SK-N-SH (cell line): ENCODE measurements around the gene DYNC2LI1. TPM values are rescaled to one million over a fixed set of nuclear protein-coding genes. Genes with fewer than 3 reads are reported as not detected.
"Not testable (repeated sequence)": the region's sequence is repeated elsewhere in the genome, so short reads cannot be mapped to it uniquely, and the experiment has no call there.

Source experiments
- CTCF ChIA-PET: fragments of 300-600, 350-600 bp; formaldehyde crosslinking; extraction: SDS; loops from one replicate; lab custom pipeline; 2021; lab: Yijun Ruan, JAX
- POLR2A ChIA-PET: fragments of 350-600 bp; sonication (Branson Sonifier 250); formaldehyde crosslinking; extraction: SDS; loops from one replicate; lab custom pipeline; 2020; ENCODE audit warnings: antibody characterized with exemption, inconsistent platforms; lab: Yijun Ruan, JAX
- DNase-seq: peaks from one replicate; pipeline ENCODE4 v3.0.0; 2012
- H2AFZ ChIP-seq: fragments of 200-600 bp; sonication (generic); 2 replicates; pipeline ENCODE4 v1.8.1; 2016; ENCODE audit warnings: antibody characterized with exemption, mild to moderate bottlenecking, low read depth
- H3F3A ChIP-seq: fragments of 200-600 bp; sonication (generic); replicated peaks from 2 replicates; pipeline ENCODE3; 2016; ENCODE audit warnings: antibody characterized with exemption, mild to moderate bottlenecking; ENCODE audit not compliant: insufficient read depth
- H3K27ac ChIP-seq, 2 experiments: fragments of 200-500 bp in 1 of 2; fragments of 200-600 bp in 1 of 2; sonication (Bioruptor generic) in 1 of 2; sonication (generic), shearing (Covaris generic) in 1 of 2; 2 replicates each; pipeline versions ENCODE4 v1.5.1 to v1.6.1; 2014 to 2016; ENCODE audit warnings: low read depth in 2 of 2, inconsistent platforms in 1 of 2, low read length in 1 of 2, mild to moderate bottlenecking in 1 of 2, mixed read lengths in 1 of 2
- H3K27me3 ChIP-seq: fragments of 200-600 bp; sonication (generic), shearing (Covaris generic); 2 replicates; pipeline ENCODE4 v1.6.1; 2016; ENCODE audit warnings: mixed run types; ENCODE audit not compliant: insufficient read depth
- H3K36me3 ChIP-seq, 2 experiments: fragments of 200-500 bp in 1 of 2; fragments of 200-600 bp in 1 of 2; sonication (Bioruptor generic) in 1 of 2; sonication (generic) in 1 of 2; replicated peaks in 1 of 2; 2 replicates each; pipeline versions ENCODE3 to v1.5.1; 2014 to 2016; ENCODE audit warnings: low read length in 1 of 2, mild to moderate bottlenecking in 1 of 2; ENCODE audit not compliant: insufficient read depth in 2 of 2, control insufficient read depth in 1 of 2
- H3K4me1 ChIP-seq, 2 experiments: fragments of 200-500 bp in 1 of 2; fragments of 200-600 bp in 1 of 2; sonication (Bioruptor generic) in 1 of 2; sonication (generic), shearing (Covaris generic) in 1 of 2; 2 replicates each; pipeline versions ENCODE4 v1.5.1 to v1.6.1; 2014 to 2016; ENCODE audit warnings: low read depth in 1 of 2, low read length in 1 of 2, mixed run types in 1 of 2; ENCODE audit not compliant: insufficient read depth in 2 of 2, control insufficient read depth in 1 of 2
- H3K4me2 ChIP-seq: fragments of 200-600 bp; sonication (generic), shearing (Covaris generic); 2 replicates; pipeline ENCODE4 v1.6.1; 2017; ENCODE audit warnings: mixed run types
- H3K4me3 ChIP-seq, 2 experiments: fragments of 200-500 bp in 1 of 2; fragments of 200-600 bp in 1 of 2; sonication (Bioruptor generic) in 1 of 2; sonication (generic), shearing (Covaris generic) in 1 of 2; 2 replicates each; pipeline versions ENCODE4 v1.5.1 to v1.8.1; 2014 to 2016; ENCODE audit warnings: low read depth in 2 of 2, inconsistent platforms in 1 of 2, low read length in 1 of 2, mild to moderate bottlenecking in 1 of 2, mixed read lengths in 1 of 2, moderate library complexity in 1 of 2
- H3K79me2 ChIP-seq: fragments of 200-600 bp; sonication (generic); 2 replicates; pipeline ENCODE4 v1.8.1; 2017; ENCODE audit warnings: mild to moderate bottlenecking; ENCODE audit not compliant: insufficient read depth
- H3K9ac ChIP-seq: fragments of 200-600 bp; sonication (generic); 2 replicates; pipeline ENCODE4 v1.6.1; 2017; ENCODE audit warnings: mixed run types
- H3K9me2 ChIP-seq: fragments of 200-600 bp; sonication (generic); 2 replicates; pipeline ENCODE4 v1.6.1; 2017; ENCODE audit warnings: mixed run types
- H3K9me3 ChIP-seq: fragments of 200-600 bp; sonication (generic); 2 replicates; pipeline ENCODE4 v1.6.1; 2017; ENCODE audit warnings: mixed run types, mild to moderate bottlenecking, moderate library complexity
- H4K20me1 ChIP-seq: fragments of 200-600 bp; sonication (generic); 2 replicates; pipeline ENCODE4 v1.6.1; 2017; ENCODE audit warnings: mild to moderate bottlenecking, mixed run types; ENCODE audit not compliant: insufficient read depth
- FOSL2 ChIP-seq: IDR thresholded peaks from 2 replicates; pipeline ENCODE4 v1.4.0; 2012; ENCODE audit warnings: low read depth, mild to moderate bottlenecking, moderate library complexity, borderline replicate concordance
- FOXM1 ChIP-seq: IDR thresholded peaks from 2 replicates; pipeline ENCODE4 v1.4.0; 2012; ENCODE audit warnings: low read depth, mild to moderate bottlenecking
- GATA2 ChIP-seq: sonication (generic); formaldehyde crosslinking; IDR thresholded peaks from 2 replicates; pipeline ENCODE4 v1.5.0; 2020; ENCODE audit warnings: mild to moderate bottlenecking, missing genetic modification reagents
- JUND ChIP-seq: IDR thresholded peaks from 2 replicates; pipeline ENCODE4 v1.4.0; 2012
- SMC3 ChIP-seq: IDR thresholded peaks from 2 replicates; pipeline ENCODE4 v1.6.1; 2012; ENCODE audit warnings: low read depth, low read length, improper control_type of control experiment
- TAF1 ChIP-seq: IDR thresholded peaks from 2 replicates; pipeline ENCODE4 v1.6.1; 2012; ENCODE audit warnings: low read depth, mild to moderate bottlenecking, low read length, moderate library complexity, borderline replicate concordance
- YY1 ChIP-seq: IDR thresholded peaks from 2 replicates; pipeline ENCODE4 v1.4.0; 2012; ENCODE audit warnings: low read depth, mild to moderate bottlenecking
- WGBS: methylation state at CpG from one replicate; pipeline ENCODE4 v1.1.6; 2017; ENCODE audit warnings: low lambda C conversion rate; 5-methylcytosine and 5-hydroxymethylcytosine counted together
- polyA plus RNA-seq, 3 experiments: library from polyadenylated mRNA; depleted of rRNA; stranded (reverse); fragments of >200 nt; gene quantifications; 2 replicates each; pipeline ENCODE4 v1.2.3, GENCODE V29; 2012
- TF ChIP-seq, protein P1 (sequence below): IDR thresholded peaks from 2 replicates; pipeline ENCODE4; 2012

DYNC2LI1 gene
- polyA plus RNA-seq, 1 of the 3 experiments (the other 2 are of a cell fraction): 20.4 TPM

- no peaks in the 10 kb centered on the region for H3F3A ChIP-seq
- no peaks in the 10 kb centered on the region for H3K9me2 ChIP-seq
- H2AFZ ChIP-seq: peak overlapping the region; percentile 40
- POLR2A ChIA-PET: no interaction called here
- no peaks in the 10 kb centered on the region for H3K9me3 ChIP-seq
- H3K27ac ChIP-seq: peak overlapping the region; percentile 3 to 14; a peak in 2 of 4 replicates
- 86% methylated on average over 4 of the region's 4 CpGs for WGBS
- H3K36me3 ChIP-seq: no peaks in the 10 kb centered on the region
- H3K4me1 ChIP-seq: peaks cover 3 to 5% of the 10 kb centered on the region in 2 experiments; a peak in 2 of 4 replicates
- TF ChIP-seq GATA2 (CRISPR knock-in tag): 0 out of 2 replicates have a peak, but pooled peaks have one; percentile 16
- no peak for TF ChIP-seq YY1
- no peaks in the 10 kb centered on the region for H3K79me2 ChIP-seq
- H3K4me3 ChIP-seq: no peak overlapping the region; a peak in 1 of 4 replicates
- H4K20me1 ChIP-seq: no peaks in the 10 kb centered on the region
- DNase-seq: no peak
- H3K9ac ChIP-seq: no peak overlapping the region
- H3K4me2 ChIP-seq: peak overlapping the region; percentile 23; the same call in 1 of the 2 replicates
- CTCF ChIA-PET: interaction anchor here (0.5 kb wide), 1 partner anchor 1917 kb away, joined by 3 read pairs; no protein-coding TSS in a partner anchor
- H3K27me3 ChIP-seq: no peaks in the 10 kb centered on the region
These were observed 48.9 kb upstream of the DYNC2LI1 start for GRCh38 chr2:43724728-43725526.

DNA sequence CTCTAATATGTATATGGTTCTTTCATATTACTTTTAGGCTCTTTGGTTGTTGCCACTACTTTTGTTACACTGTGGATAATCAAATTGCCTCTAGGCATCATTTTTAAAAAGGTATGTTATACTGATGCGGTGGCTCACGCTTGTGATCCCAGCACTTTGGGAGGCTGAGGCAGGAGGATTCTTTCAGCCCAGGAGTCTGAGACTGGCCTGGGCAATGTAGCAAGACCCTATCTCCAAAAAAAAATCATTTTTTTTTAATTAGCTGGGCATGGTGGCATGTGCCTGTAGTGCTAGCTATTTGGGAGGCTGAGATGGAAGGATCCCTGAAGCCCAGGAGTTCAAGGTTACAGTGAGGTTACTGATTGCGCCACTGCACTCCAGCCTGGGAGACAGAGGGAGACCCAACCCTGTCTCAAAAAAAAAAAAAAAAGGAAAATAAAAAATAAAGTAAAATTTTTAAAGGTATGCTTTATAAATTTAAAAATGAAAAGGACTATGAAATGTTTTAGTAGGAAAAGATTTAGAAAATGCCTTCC is 48.1 kb upstream of the DYNC2LI1 start:
- TF ChIP-seq TAF1 (no peak), SMC3 (no peak), FOXM1 (no peak)
- TF ChIP-seq, protein P1, sequence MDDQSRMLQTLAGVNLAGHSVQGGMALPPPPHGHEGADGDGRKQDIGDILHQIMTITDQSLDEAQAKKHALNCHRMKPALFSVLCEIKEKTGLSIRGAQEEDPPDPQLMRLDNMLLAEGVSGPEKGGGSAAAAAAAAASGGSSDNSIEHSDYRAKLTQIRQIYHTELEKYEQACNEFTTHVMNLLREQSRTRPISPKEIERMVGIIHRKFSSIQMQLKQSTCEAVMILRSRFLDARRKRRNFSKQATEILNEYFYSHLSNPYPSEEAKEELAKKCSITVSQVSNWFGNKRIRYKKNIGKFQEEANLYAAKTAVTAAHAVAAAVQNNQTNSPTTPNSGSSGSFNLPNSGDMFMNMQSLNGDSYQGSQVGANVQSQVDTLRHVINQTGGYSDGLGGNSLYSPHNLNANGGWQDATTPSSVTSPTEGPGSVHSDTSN: no peak
- CTCF ChIA-PET: no interaction called here
- H2AFZ ChIP-seq: no peak overlapping the region
- H3K9ac ChIP-seq: no peak overlapping the region
- no peak overlapping the region for H3K4me2 ChIP-seq
- WGBS: 99% methylated on average over 3 of the region's 3 CpGs
- no peak overlapping the region for H3K4me3 ChIP-seq
- no peaks in the 10 kb centered on the region for H3K36me3 ChIP-seq
- DNase-seq: no peak
- H3K9me3 ChIP-seq: no peaks in the 10 kb centered on the region
- no peaks in the 10 kb centered on the region for H4K20me1 ChIP-seq
- POLR2A ChIA-PET: no interaction called here
- H3K27ac ChIP-seq: no peak overlapping the region
- no peaks in the 10 kb centered on the region for H3K79me2 ChIP-seq
- no peaks in the 10 kb centered on the region for H3K9me2 ChIP-seq
- H3K4me1 ChIP-seq: peaks cover 3 to 5% of the 10 kb centered on the region in 2 experiments; a peak in 2 of 4 replicates
- no peaks in the 10 kb centered on the region for H3K27me3 ChIP-seq
- no peaks in the 10 kb centered on the region for H3F3A ChIP-seq

DNA sequence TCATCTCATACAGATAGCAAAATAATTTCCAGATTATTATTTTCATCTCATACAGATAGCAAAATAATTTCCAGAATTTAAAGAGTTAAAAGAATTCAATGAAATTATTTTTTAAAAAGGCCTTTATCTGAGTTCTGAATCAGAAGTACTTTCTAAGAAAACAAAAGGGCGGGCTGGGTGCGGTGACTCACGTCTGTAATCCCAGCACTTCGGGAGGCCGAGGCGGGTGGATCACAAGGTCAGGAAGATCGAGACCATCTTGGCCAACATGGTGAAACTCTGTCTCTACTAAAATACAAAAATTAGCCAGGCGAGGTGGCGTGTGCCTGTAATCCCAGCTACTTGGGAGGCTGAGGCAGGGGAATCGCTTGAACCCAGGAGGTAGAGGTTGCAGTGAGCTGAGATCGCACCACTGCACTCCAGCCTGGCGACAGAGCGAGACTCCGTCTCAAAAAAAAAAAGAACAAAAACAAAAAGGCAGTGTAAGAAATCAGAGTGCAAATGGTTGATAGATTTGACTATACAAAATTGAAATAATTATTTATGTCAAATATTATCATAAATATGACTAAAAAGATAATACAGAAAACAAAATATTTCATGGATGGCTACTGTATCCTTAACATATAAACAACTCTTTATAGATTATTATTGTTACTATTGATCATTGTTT is 46.7 kb upstream of the DYNC2LI1 start:
- TF ChIP-seq FOSL2 (peak; percentile 55; the same call in 1 of the 2 replicates), JUND (peak; percentile 51)
- H3K36me3 ChIP-seq, H3F3A ChIP-seq, CTCF ChIA-PET, H3K4me2 ChIP-seq, H3K9me3 ChIP-seq, DNase-seq, H3K27me3 ChIP-seq, H4K20me1 ChIP-seq, H3K9me2 ChIP-seq, H3K79me2 ChIP-seq, H3K9ac ChIP-seq, H3K4me1 ChIP-seq, H3K27ac ChIP-seq, H3K4me3 ChIP-seq, POLR2A ChIA-PET: not testable (repeated sequence)
- WGBS: 63% methylated on average over 14 of the region's 14 CpGs
- 0 out of 2 replicates have a peak overlapping the region, but pooled peaks have one; percentile 52 for H2AFZ ChIP-seq
